Bronchial epithelial cell (primary cell): ENCODE measurements around the gene LRFN4. TPM values are rescaled to one million over a fixed set of nuclear protein-coding genes. Genes with fewer than 3 reads are reported as not detected.

Experiments used
- DNase-seq: peaks from one replicate; pipeline ENCODE4 v3.0.0-alpha.2; 2010; ENCODE audit warnings: low read depth
- FAIRE-seq: peaks from 2 replicates; lab custom pipeline; 2011; peaks lifted over from hg19 to GRCh38; lab: Jason Lieb, UNC
- H3K27me3 ChIP-seq: 2 replicates; pipeline ENCODE4 v1.5.1; 2011; ENCODE audit warnings: low read length; ENCODE audit not compliant: control insufficient read depth, insufficient read depth
- H3K36me3 ChIP-seq: 2 replicates; pipeline ENCODE4 v1.5.1; 2011; ENCODE audit warnings: low read length; ENCODE audit not compliant: control insufficient read depth, insufficient read depth
- H3K4me3 ChIP-seq: 2 replicates; pipeline ENCODE4 v1.5.1; 2011; ENCODE audit warnings: mild to moderate bottlenecking, low read depth, low read length, control low read depth
- total RNA-seq: library from RNA; depleted of rRNA; stranded (reverse); fragments of >200 nt; gene quantifications from 2 replicates; pipeline ENCODE4 v1.2.1, GENCODE V29; 2014
- TF ChIP-seq, protein P1 (sequence below): IDR thresholded peaks from 2 replicates; pipeline ENCODE4 v1.5.1; 2011; ENCODE audit warnings: mild to moderate bottlenecking, moderate library complexity, low read length, control low read depth, inconsistent platforms; ENCODE audit not compliant: insufficient read depth, severe bottlenecking

LRFN4 gene
- total RNA-seq, 1 donor from 2014 or later: 16.3 TPM

GRCh38 chr11:66880496-66881450, 23.9 kb downstream of the LRFN4 start:
- peak; percentile 86 for DNase-seq
- peak; percentile 86 for FAIRE-seq

DNA sequence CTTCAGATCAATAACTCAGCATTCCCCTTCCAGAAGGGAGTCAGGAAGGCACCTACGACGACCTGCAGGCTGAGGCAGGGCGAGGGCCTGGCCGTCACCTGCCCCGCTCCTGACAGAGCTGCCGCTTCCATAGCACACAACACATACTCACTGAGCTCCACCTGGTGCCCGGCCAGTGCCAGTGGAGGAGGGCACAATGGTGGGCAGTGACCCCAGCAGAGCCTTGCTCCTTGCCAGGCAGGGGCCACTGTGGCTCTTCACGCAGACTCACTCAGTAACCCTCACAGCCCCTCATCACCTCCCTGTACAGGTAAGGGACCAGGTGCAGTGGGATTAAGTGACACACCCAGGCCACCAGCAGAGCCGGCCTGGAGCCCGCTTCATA, 24.6 kb downstream of the LRFN4 start:
- DNase-seq: no peak
- Histone ChIP-seq H3K27me3 (no peaks in the 10 kb centered on the region), H3K36me3 (no peaks in the 10 kb centered on the region), H3K4me3 (no peak overlapping the region)
- TF ChIP-seq, protein P1, sequence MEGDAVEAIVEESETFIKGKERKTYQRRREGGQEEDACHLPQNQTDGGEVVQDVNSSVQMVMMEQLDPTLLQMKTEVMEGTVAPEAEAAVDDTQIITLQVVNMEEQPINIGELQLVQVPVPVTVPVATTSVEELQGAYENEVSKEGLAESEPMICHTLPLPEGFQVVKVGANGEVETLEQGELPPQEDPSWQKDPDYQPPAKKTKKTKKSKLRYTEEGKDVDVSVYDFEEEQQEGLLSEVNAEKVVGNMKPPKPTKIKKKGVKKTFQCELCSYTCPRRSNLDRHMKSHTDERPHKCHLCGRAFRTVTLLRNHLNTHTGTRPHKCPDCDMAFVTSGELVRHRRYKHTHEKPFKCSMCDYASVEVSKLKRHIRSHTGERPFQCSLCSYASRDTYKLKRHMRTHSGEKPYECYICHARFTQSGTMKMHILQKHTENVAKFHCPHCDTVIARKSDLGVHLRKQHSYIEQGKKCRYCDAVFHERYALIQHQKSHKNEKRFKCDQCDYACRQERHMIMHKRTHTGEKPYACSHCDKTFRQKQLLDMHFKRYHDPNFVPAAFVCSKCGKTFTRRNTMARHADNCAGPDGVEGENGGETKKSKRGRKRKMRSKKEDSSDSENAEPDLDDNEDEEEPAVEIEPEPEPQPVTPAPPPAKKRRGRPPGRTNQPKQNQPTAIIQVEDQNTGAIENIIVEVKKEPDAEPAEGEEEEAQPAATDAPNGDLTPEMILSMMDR: no peak
- FAIRE-seq: no peak

More at GRCh38 chr11:66880496-66881450, 23.9 kb downstream of the LRFN4 start:
- no peak overlapping the region for H3K4me3 ChIP-seq
- no peaks in the 10 kb centered on the region for H3K36me3 ChIP-seq
- TF ChIP-seq, protein P1: no peak
- H3K27me3 ChIP-seq: no peaks in the 10 kb centered on the region

DNA sequence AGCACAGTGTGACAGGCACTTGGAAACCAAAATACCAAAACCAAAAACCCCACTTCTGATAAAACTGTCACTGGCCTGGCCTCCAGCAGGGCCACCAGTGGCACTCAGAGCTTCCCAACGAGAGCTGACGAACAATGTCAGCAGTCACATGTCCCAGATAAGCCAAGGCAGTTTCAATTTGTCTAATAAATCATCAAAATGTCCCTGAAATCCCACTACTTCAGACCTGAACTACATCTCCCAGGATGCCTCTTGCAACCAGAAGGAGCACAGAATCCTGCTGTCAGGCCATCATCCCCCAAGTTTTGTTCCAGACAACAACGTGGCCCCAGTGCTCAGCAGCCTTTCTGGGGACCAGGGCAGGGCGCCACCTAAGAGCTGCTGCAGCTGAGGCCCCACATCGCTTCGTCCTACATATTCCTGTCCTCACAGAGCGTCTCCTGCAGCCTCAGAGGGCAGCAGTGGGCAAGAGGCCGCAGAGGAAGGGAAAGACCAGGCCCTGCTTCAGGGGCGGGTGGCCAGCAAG, 25.1 kb downstream of the LRFN4 start:
- H3K36me3 ChIP-seq: no peaks in the 10 kb centered on the region
- DNase-seq: no peak
- FAIRE-seq: no peak
- TF ChIP-seq, protein P1: no peak
- no peak overlapping the region for H3K4me3 ChIP-seq
- H3K27me3 ChIP-seq: no peaks in the 10 kb centered on the region

- Histone ChIP-seq H3K4me3 (no peak overlapping the region), H3K27me3 (no peaks in the 10 kb centered on the region), H3K36me3 (no peaks in the 10 kb centered on the region)
- no peak for FAIRE-seq
- no peak for DNase-seq
- TF ChIP-seq, protein P1: no peak
Measured at GRCh38 chr11:66882561-66883015, 25.7 kb downstream of the LRFN4 start.

DNA sequence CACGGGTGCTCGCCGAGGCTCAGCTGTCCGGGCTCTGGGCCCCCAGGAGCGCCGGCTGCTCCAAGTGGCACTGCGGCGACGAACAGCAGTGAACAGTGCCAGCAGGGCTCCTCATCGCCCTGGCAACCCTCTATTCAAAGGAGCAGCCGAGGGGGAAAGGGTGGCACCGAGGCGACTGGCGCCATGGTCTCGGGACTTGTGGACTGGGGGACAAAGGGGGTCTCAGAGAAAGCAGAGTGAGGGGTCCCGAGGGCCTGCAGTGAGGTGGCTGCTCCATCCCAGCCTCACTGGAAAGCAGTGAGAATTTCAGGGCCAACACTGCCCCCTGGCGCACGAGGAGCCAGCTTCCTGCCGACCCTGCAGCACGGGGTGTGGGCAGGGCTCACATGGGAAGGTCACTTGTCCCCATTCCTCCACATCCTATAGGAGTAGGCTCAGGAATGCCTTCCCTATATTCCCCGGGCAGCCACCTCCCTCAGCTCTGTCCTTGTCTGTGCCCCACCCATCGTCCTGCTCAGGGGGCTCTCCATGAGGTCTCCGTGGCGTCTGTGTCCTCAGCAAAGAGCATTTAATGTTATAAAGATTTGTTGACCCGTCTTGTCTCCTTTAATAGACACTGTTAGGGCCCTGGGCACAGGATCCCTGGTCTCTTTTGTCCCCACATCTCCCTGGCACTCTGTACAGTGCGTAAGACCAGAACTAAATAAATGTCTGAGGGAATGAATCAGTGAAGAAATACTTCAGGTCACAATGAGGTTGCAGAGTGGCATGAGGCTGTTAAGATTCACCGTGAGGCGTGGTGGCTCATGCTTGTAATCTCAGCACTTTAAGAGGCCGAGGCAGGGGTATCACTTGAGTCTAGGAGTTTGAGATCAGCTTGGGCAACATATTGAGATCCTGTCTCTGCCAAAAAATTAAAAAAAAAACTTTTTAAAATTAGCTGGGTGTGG, 26.4 kb downstream of the LRFN4 start:
- DNase-seq (peak; percentile 80), FAIRE-seq (peak; percentile 75)
- H3K4me3 ChIP-seq: no peak overlapping the region
- TF ChIP-seq, protein P1: peak; percentile 96
- H3K36me3 ChIP-seq: no peaks in the 10 kb centered on the region
- H3K27me3 ChIP-seq: no peaks in the 10 kb centered on the region
